HG03097 (cell line): Measurements from ENCODE around the gene RPL32.

Experiments used
- ATAC-seq: cut with Tn5 transposase; IDR thresholded peaks from one replicate; pipeline ENCODE4 v1.9.1; 2021; ENCODE audit not compliant: unreplicated experiment, low FRiP score

RPL32 gene

DNA sequence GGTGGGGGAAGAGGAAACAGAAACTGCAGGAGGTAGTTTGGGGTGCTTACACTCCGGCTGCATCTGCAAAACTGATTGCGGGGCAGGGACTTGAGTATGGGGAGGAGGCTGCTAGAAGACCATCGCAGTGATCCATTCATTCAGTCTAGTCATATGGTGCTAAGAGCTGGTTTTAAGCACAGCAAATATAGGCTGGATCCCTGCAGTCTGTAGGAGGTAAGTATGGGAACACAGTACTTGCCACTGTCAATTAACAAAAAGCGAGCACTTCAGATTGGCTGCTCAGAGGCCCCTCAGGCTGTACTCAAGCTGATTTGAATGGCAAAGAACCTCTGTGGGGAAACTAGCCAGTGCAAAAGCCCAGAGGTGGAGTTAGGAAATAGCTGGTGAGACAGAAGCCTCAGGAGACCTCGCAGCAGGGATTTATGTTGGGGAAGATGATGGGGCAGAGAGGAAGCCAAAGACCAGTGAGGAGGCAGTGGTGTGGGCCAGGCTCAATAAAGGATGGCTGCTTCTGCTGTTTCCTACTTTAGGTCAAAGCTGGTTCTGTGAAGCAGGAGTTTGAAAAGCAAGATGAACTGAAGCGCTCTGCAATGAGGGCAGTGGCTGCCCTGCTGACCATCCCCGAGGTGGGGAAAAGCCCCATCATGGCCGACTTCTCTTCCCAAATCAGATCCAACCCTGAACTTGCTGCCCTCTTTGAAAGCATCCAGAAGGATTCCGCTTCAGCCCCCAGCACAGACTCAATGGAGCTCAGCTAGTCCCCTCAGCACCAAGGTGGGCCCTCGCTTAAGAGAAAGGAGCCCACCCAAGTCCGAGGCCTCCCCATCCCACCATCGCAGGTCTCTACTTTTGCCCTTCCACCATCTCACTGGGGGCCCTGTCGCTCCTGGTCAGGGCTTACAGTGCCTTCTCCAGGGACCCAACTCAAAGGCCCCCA lies 7.9 kb downstream of the RPL32 start:
- no peak for ATAC-seq

DNA sequence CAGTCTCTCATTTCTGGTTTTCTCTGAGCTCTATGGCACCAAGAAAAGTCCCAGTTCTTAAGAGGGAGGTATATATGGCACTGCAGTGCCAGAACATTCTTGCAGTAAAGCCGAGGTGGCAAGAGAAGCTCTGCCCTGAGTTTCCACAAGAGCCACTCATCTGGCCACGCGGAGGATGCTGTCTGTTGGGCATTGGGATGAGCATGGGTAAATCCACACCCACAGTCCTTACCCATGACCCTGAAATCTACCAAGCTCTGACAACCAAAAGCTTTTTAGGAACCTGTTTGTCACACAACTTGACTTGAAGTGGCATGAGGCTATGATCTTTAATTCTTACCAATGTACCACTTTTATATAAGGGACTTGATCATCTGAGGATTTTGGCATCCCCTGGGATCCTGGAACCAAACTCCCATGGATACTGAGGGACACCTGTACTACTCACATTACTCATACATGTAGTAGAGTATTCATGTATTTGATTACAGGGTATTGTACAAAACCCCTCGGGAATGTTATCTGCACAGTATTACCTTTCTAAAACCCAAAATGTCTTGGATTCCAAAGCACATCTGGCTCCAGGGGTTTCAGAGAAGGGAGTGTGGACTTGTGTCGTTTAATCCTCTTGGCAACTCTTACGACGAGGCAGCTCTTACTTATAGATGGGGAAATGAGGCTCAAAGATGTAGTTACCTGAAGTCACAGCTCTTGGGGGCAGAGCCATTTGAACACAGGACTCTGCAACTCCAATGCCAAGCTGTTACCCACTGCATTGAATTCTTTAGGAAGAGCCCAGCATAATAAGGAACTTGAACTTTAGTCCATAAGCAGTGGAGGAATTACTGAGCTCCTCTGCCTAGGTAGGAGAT lies 8.8 kb downstream of the RPL32 start:
- ATAC-seq = no peak

GRCh38 chr3:12831301-12831866 lies 10.0 kb downstream of the RPL32 start:
- ATAC-seq = no peak

- no peak for ATAC-seq
Measured at GRCh38 chr3:12830785-12831156, 10.6 kb downstream of the RPL32 start.

GRCh38 chr3:12829886-12830784 lies 11.2 kb downstream of the RPL32 start:
- ATAC-seq = no peak

DNA sequence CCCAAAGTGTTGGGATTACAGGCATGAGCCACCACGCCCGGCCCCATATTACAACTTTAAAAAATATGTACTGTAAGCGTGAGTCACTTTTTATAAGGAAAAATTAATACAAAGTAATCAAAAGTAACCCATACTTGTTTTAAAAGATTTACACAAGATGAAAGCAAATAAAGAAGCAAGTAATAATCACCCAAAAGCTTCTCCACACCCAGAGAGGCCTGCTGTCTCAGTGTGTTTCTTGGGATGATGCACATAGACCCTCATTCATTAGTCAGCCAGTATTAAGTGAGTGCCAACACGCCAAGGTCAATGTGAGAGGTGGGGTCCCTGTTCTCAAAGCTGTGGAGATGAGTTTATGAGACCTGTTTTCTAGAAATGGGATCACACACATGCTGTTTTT lies 12.0 kb downstream of the RPL32 start:
- ATAC-seq = no peak

DNA sequence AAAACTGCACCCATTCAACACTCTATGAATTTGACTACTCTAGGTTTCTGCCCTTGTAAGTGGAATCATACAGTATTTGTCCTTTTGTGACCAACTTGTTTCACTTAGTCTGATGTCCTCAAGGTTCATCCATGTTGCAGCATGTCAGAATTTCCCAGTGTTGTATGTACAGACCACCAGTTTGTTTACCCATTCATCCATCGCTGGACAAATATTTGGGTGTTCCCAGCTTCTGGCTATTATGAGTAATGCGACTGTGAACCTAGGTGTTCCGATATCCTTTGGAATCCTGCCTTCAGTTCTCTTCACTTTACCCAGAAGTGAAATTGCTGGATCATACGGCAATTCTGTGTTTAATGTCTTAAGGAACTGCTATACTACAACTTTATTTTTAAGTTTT lies 12.6 kb downstream of the RPL32 start:
- ATAC-seq = no peak

DNA sequence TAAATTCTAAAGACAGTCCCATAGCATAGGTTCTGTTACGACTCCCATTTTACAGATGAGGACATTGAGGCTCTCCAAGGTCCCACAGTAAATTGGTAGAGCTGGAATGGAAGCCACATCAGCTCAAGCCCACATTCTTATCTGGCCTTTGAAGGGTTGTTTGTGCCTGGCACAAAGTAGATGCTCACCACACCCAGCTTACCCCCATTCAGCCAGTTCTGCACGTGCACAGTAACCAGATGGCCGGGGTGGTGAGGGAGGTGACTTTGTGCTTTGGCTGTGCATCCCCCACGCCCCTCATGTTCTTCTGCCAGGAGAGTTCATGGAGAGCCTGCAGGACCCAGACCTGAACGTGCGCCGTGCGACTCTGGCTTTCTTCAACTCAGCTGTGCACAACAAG lies 16.2 kb downstream of the RPL32 start:
- no peak for ATAC-seq

GRCh38 chr3:12824299-12824698 lies 17.1 kb downstream of the RPL32 start:
- no peak for ATAC-seq

- ATAC-seq = no peak
Measured at GRCh38 chr3:12822725-12823373, 18.5 kb downstream of the RPL32 start.

DNA sequence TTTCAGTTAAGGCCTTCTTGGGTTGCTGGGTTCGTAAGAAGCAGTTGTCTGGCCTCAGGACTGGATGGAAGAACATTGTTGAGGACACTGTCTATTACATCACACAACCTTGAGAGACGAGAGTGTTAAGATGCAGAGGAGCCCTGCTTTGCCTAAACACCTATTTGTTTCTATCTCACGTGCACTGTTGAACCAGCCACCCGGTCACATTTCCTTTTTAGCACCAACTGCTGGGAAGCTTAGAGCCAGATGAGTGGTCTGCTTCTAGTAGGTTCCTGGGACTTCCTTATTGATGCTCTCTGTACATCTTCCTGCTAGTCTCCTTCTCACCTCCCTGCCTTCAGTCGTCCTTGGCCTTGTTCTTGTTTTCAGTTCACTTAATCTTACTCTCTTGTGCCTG lies 22.6 kb downstream of the RPL32 start:
- ATAC-seq = no peak

DNA sequence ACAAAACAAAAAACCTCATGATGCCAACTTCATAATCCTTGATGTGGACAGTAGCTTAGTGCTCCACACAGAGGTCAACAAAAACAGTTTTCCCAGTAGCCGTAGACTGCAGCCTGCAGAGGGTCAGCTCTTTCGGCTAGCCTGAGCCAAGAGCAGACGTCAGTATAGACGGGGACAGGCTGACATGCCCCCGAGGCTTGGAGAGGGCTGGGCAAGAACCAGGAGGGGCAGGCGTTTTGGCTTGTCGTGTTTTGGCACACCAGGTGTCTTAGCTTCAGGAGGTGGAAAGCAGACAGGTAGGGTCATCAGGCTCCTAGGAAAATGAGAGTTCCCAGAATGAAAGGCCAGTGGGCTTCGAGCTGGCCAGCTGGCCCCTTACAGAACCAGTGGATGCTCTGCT lies 23.1 kb downstream of the RPL32 start:
- no peak for ATAC-seq

DNA sequence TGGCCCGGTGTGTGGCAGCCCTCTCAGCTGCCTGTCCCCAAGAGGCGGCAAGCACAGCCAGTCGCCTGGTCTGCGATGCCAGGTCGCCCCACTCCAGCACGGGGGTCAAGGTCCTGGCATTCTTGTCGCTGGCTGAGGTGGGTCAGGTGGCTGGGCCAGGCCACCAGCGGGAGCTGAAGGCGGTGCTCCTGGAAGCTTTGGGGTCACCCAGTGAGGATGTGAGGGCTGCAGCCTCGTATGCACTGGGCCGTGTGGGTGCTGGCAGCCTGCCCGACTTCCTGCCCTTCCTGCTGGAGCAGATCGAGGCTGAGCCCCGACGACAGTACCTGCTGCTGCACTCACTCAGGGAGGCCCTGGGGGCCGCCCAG lies 24.0 kb downstream of the RPL32 start:
- ATAC-seq = no peak

GRCh38 chr3:12816521-12817342 lies 24.6 kb downstream of the RPL32 start:
- ATAC-seq = no peak

DNA sequence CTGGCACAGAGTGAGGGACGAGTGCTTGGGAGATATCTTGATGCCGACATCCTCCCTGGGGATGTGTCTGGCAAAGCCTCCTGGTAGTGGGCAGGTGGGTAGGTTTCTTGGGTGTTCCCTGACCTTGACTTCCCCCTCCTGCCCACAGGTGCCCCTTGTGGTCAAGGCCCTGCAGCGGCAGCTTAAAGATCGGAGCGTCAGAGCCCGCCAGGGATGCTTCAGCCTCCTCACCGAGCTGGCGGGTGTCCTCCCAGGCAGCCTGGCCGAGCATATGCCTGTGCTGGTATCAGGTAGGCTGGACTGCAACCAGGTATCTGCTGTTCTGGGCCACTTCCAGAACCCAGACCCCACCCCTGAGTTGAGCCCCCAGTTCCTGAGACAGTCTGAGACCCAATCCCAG lies 25.6 kb downstream of the RPL32 start:
- ATAC-seq = no peak

DNA sequence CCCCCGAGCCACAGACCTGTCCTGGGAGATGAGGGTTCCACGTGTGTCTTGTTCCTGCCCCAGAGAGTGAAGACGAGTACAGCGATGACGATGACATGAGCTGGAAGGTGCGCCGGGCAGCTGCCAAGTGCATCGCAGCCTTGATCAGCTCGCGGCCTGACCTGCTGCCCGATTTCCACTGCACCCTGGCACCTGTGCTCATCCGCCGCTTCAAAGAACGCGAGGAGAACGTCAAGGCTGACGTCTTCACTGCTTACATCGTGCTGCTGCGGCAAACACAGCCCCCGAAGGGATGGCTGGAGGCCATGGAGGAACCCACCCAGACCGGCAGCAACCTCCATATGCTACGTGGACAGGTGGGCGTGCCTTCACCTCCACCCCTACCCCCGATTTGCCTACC lies 26.3 kb downstream of the RPL32 start:
- no peak for ATAC-seq

DNA sequence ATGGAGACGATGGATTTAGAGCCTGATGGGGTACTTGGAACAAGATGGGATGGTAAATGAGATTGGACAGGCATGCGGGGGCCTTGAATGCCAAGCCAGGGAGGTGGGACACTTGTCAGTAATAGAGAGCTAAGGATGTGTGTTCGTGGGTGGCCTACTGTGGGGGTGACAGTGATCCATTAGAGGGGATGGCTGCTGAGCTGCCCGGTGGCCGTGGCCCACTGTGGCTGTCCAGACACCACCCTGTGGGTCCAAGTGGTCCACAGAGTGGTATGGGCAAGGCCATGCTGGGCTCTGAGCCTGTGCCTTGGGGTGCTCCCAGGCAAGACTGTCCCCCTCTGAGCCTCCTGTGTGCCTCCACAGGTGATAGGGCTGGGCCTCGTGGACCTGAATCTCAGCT lies 27.4 kb downstream of the RPL32 start:
- no peak for ATAC-seq

- ATAC-seq = no peak
Measured at GRCh38 chr3:12812812-12813211, 28.6 kb downstream of the RPL32 start.

GRCh38 chr3:12810961-12811360 lies 30.4 kb downstream of the RPL32 start:
- no peak for ATAC-seq
